ENCODE results near the gene PARD6G.
A peak's percentile ranks its signal among the peaks of the same experiment; 100 is the strongest.

The PARD6G gene

DNA sequence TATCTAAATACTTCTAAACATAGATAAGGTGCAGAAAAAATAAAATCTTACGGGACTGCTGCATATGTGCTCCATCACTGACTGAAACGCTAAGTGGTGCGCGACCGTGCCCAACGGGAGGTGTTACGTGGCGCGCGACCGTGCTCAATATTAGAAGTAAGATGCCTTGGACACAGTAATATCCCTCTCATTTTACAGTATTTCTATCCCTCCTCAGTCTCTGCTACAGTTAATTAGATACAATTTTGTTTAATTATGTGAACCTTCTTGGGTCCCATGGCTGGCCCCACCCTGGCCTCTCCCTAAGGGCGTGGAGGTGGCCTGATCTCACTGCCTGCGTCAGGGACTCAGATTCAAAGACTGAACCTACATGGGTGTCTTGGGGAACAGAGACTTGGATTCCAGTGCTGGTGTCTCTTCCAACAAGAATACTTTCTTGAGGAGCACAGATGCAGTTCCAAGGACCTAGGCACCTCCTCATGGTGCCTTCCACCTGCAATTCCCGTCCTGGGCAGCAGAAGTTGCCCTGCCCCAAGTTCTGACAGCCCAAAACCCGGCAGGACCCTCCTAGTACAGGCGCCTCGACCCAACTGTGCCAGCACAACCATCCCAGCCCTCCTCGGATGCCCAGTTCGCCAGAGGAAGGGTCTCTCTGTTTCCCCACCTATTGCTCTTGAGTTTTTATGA lies 59.2 kb downstream of the PARD6G start:
- DNase-seq = no peak

DNA sequence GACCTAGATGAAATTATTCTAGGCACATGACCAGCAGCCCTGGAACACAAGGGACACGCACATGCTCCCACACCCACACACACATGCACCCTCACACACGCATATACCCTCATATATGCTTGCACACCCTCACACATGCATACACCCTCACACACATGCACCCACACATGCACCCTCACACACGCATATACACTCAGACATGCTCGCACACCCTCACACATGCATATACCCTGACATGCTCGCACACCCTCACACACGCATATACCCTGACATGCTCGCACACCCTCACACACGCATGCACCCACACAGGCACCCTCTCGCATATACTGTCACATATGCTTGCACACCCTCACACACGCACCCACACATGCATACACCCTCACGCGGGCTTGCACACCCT lies 61.8 kb downstream of the PARD6G start:
- DNase-seq = no peak

DNA sequence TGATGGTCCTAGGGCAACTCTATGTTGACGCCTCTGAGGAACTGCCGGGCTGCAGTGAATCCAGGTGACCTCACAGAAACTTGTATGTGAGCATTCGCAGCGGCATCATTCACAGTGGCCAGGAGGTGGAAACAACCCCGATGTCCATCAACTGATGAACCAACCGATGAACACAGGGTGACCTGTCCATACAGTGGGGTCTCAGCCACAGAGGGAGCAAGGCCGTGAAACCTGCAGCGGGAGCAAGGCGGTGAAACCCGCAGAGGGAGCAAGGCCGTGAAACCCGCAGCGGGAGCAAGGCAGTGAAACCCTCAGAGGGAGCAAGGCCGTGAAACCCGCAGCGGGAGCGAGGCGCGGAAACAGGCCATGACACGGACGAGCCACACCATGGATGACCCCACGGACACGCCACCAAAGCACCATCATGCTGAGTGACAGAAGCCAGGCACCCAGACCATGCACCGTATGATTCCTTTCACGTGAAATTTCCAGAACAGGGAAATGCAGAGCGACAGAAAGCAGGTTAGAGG lies 63.0 kb downstream of the PARD6G start:
- DNase-seq = no peak

DNA sequence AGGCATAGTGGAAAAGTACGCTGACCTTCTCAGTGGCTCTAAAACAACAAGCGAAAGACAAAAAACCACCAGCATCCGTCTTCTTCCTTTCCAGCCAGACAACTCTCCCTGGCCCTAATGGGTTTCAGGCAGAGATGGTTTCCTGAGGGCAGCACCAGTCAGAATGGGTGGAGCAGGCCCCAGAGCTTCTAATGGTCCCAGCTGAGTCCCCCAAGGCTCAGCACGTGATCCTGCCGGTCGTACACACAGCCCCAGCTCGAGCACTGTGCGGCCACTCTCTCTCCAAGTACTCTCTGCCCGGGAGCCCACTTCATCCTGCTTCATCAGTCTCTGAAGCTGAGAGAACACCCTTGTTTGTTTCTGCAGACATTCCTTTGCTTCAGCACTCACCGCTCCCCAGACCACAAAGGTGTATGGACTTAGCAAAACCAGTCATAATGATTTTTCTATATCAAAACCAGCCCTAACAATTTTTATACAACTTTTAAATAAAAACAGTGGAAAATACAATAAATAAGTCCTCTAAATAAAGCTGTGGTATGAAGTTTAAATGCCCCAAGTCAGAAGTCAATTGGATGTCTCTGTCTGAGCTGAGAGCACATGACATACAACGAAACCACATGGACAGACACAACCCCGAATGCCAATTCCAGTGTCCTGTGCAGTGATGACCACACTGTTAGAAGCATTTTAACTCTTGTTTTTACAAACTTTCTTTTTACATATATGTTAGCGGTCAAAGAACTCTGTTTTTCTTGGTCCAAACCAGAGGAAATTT lies 63.9 kb downstream of the PARD6G start:
- DNase-seq = no peak

DNA sequence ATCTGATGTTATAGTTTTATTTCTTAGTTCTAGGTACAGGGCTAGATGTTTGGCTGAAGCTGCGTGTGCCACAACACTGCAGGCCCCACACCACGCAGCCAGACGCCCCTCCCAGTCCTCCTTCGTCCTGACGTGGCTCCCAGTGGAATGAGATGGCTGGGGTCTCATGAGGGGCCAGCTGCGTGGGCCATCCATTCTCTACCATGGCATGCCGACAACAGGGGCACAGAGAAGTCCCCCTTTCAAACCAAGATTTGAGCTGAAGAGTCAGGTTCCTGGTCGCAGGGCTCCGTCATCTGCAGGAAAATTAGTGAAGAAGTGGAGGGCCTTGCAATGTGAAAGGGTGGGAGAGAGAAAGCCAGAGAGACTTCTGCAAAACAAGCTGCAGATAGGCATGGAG lies 64.5 kb downstream of the PARD6G start:
- no peak for DNase-seq

DNA sequence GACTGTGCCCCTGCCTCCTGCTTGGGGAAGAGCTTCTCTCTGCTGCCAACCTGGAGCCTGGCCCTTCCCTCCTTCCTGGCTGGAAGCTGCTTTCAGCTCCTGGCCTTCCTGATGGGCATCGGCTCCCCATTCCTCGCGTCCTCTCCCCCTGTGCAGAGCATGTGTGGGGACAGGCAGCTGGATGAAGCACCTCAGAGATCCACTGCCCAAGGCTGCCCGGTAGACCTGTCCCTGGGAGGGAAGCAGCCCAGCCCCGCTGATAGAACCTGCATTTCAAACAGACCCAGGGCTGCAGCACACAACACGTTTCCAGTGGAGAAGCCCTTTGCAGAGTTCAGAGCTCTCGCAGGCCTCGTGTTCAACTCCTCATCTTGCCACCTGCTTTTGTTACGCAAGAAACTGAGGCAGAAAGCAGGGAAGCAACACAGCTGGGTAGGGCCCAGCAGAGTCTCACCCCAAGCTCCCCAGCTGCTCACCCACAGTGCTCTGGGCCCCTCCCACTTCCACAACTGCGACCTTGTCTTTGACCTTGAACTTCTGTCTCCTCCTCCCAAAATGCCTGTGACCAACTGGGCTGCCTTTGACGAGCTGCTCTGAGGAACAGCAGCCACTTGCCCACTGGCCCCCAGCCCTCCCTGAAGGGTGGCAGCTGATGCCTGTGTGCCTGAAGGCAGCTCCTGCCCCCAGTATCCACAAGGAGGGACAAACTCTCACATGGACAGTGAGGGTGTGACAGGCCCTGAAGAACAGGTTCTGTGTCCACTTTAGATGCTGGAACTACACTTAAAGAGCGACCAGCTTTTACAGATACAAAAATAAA lies 65.5 kb downstream of the PARD6G start:
- no peak for DNase-seq

DNA sequence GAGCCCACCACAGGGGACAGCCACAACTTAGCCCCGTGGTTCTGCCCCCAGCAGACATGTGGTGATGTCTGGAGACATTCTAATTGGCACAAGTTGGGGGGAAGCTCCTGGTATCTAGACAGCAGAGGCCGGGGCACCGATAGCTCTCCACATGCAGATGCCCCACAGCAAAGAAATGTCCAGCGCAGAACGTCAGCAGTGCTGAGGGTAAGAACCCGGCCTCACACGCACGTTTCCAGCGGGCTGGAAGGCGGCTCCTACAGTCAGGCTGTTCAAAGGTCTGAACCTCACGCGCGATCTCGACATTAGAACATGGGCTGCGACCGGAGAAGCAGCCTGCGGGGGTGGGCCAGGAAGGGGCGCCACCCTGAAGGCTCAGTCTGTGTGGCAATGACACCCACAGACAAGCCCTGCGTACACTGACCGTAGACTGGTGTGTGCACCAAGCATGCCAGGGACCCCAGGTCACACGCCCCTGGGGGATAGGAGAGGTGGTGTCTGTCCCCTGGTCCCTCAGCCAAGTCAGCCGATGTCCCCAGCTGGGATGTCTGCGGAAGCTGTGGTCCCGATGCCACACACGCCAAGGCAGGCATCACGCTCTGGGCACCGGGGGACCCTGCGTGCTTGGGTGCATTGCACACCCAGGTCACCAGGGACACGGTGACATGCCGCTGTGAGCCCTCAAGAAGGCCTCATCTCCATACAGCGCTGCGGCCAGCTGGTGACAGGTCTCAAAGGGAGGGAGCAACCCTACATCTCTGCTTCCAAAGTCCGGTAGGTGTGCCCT lies 66.3 kb downstream of the PARD6G start:
- DNase-seq = no peak

DNA sequence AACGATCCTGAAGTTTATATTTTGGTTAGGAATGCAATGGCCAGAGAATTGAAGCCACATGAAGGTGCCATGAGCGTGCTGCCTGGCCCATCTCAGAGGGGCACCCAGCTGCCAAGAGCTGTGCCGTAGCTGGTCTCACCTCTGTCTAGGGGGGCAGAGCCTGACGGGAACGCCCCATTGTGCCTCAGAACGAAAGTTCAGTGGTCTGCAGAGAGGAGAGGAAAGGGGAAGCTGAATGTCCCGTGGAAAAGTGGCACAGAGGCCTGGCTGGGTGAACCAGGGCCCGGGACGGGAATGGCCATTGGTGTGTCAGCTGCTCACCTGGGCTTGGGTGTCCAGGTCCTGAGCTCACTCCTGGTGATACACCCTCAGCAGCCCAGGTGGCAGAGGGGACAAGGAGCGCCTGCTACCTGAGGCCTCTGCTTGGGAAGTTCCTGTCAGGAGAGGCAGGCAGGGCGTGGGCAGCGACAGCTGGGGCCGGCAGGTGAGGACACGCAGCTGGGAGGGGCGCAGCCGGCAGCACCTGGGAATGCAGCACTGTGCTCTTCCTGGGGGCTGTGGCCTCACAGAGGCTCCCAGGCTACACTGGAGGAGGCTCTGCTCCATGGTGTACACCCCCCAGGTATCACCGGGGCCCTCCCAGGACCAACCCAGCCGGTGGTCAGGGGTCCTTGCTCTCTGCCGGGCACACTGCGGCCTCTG lies 67.3 kb downstream of the PARD6G start:
- DNase-seq = no peak

DNA sequence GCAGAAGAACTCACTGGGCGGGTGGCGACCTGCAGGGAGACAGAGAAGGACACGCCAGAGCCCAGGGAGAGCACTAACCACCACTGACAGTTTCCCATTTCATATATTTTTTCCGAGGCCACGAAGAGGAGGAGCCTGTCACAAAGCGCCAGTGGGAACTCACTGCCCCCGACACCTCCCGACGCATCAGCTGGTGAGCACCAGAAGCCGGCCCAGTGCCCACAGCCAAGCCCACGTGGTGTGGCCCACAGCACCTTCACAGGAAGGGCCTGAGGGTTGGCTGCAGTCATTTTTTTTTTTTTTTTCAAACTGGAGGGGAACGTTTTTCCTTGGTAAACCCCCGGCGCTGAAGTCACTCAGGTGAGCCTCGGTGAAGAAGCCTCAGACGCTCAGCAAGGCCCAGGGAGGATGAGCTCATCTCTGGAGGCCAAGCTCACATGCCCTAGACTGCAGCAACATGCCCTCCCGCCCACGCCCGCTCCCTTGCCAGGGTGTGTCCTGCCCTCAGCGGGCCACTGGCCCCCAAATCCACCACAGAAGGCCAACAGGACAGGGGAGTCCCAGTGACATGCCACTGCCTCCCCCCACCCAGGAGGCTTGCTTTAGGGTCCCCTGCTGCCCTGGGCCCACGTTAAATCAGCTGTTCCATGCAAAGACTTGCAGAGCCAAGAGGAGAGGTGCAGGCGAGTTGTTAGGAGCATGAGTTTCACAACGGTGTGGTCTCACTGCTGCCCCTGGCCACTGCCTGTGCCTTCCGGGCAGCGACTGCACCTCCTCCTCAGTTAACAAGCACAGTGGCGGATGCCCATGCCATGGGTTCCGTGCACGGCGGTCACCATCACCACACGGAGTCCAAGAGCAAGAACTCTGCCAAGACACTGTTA lies 68.1 kb downstream of the PARD6G start:
- no peak for DNase-seq

DNA sequence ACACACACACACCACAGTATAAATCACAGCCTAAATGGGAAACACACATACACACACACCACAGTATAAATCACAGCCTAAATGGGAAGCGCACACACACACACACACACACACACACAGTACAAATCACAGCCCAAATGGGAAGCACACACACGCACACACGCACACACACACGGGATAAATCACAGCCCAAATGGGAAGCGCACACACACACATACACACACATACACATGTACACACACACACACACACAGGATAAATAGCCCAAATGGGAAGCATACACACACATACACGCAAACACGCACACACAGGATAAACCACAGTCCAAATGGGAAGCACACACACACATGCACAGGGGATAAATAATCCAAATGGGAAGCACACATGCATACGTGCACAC lies 70.2 kb downstream of the PARD6G start:
- DNase-seq = no peak

DNA sequence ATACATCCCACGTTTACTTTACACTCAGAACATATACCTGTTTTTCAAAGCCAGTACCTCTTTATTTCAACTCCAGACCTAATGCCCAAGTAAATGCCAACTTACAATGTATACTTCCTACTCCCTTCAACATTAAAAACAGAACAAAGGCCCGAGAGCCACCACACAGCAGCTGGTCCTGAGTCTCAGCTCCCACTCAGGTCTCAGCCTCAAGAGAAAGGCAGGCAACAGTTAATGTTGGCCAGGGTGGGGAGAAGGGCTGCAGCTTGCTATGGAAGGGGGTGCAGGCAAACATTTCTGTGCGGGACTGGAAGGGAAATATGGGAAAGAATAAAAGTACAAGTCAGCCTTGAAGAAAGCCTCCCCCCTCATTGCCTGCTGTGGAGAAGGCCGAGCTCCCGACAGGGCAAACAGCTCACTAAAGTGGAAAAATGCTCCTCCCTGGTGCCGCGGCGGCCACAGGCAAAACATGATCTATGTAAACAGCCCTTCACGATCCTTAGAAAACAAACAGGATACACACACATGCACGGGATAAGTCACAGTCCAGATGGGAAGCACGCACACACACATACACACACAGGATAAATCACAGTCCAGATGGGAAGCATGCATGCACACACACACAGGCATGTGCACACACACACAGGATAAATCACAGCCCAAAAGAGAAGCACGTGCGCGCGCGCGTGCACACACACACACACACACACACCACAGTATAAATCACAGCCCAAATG lies 70.8 kb downstream of the PARD6G start:
- no peak for DNase-seq

DNA sequence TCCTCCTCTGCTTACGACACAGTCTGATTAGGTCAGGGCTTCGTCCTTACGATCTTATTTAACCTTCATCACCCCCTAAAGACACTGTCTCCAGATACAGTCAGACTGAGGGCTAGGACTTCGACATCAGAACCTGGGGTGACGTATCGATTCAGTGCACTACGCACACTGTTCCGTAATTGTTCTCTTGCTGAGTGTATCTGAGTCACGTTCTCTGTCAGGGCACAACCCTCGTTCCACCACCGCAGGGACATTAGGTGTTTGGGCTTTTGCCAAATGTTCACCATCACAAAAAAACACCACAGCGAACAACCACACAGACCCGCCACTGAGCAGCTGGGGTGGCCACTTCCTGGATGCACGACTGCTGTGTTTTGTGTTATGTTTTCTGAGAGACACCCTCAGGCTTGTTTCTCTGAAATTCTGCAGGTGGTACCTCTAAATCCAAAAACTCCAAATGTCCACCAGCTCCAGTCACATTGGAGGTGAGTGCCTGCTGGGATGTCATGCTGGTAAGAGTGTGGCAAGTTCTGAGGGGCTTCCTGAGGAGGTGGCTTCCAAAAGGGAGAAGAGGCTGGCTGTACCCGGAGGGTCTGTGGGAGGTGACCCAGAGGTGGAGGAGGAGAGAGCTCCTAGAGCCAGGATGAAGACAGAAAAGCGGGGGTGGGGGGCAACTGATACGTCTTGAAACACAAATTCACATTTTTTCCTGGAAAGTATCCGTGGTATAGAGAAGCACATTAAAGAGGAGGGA lies 71.7 kb downstream of the PARD6G start:
- no peak for DNase-seq

DNA sequence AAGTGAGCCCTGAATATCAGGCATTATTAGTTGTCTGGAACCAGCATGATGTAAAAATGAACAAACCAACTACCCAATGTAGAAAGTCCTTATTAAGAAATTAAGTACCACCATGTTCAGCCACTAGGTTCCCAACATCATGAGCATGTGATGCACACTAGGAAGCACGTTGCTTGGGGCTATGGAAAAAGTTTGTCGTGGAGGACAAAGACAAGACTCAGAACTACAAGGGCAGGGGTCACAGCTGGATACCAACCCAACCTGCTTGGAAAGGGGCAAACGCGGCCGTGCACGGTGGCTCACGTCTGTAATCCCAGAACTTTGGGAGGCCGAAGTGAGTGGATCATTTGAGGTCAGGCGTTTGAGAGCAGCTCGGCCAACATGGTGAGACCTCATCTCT lies 74.3 kb downstream of the PARD6G start:
- no peak for DNase-seq

DNA sequence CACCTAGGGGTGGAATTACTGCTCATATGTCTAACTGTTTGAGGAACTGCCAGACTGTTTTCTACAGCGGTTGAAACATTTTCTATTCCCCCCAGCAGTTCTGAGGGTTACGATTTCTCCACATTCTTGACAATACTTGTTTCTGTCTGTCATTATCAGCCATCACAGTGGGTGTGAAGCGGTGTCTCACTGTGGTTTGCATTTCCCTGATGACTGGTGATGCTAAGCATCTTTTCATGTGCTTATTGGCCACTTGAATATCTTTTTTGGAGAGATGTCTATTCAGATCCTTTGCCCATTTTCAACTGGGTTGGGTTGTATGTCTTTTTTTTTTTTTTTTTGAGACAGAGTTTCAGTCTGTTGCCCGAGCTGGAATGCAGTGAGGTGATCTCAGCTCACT lies 75.3 kb downstream of the PARD6G start:
- DNase-seq = no peak

DNA sequence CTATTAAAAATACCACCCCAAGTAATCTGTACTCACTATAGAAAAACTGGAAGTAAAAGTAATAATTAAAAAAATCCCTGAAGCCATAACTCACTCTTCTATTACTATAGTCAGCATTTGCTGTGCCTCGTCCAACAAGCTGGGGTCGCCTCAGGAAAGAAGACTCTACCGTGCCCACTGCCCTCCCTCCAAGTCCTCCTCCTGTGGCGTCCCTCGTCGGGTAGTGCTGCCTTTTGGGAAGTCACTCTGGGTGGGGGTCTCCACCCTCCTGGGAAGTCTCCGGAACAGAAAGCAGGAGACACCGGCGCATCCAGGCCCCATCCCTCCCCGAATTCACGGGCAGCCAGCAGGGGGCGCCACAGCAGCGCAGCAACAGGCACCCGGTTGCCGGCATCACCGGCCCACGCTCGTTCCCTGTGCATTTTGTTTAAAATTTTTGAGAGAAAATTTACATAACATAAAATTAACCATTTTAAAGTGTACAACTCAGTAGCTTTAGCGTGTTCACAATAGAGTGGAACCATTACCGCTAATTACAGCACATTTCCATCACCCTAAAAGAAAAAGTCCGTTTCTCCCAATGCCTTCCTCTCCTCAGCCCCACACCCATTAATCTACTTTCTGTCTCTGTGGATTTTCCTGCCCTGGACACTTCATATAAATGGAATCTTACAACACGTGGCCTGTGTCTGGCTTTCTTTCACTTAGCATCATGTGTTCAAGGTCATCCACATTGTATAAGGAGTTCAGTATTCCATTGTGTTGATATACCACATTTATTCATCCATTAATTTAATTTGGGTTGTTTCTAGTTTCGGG lies 76.1 kb downstream of the PARD6G start:
- DNase-seq = peak; percentile 46 to 78 (median 51)

DNA sequence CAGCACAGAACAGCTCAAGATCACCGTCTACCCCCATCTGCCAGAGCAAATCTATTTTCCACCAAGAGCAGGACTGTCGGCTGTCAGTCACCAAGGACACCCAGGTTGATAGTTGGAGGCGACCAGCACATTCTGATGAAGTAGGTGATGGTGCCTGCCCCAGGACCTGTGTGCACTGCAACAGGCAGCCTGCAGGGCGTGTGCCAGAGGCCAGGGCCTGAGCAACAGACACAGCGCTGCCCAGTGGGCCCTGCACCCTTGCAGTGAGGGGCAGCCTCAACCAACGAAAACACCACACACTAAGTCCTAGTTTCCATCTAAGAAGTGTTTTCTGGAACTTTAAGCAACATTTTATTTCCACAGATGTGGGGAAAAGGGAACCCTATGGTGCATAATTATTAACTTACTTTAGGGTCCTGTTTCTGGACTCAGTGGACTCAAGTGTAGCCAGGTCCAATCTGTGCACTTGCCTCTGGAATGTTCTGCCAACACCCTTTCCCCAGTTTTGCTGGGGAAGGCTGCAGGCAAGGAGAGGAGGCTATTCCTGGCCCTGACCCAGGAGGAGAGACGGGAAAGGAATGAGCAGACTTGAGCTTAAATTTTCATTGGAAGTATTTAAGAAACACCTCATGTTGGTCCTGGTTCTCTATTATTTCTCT lies 76.8 kb downstream of the PARD6G start:
- no peak for DNase-seq

DNA sequence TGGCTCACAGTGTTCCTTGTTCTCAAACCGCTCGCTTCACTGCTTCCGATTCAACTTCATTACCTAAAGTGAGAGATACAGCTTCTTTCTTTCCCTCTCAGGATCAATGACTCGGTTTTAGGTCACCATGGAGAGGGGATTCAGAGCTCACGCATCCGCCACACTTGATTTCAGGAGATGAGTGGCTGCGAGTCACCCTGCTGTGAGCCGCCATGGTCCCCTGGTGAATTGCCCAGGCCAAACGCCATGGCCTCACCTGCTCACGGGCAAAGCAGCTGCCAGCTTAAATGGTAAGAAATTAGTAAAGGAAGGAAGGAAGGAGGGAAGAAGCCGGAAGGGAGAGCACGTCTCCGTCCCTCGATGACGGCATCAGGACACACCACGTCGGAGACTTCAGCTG lies 77.7 kb downstream of the PARD6G start:
- no peak for DNase-seq

DNA sequence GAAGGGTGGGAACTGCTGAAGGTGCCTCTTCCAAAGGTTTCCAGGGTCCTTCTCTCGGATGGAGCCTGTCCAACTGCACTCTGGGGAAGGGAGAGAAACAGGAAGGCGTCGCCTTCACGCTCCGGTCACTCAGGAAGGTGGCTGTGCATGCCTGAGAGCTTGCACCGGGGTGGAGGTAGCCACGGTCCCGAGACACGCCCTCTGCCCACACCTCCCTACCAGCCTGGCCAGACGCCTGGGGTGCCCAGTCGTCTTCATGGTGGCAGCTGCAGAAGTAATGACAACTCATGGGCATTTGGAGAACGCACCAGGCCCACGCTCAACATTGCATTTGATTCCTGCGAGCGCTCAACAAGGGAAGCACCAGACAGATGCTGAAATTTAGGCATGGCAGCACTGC lies 78.3 kb downstream of the PARD6G start:
- DNase-seq = no peak
